Stimulated activated CD4-positive, alpha-beta T cell treated with anti-CD3 and anti-CD28 coated beads, TNF-alpha, amount 100 ng/mL, for 24 hours (primary cell): ENCODE data around the gene FABP1.

ENCODE experiments used
- DNase-seq, 3 experiments: peaks; one replicate each; pipeline ENCODE4 v3.0.0-alpha.2; 2020; ENCODE audit warnings: low read depth in 3 of 3

The FABP1 gene

DNA sequence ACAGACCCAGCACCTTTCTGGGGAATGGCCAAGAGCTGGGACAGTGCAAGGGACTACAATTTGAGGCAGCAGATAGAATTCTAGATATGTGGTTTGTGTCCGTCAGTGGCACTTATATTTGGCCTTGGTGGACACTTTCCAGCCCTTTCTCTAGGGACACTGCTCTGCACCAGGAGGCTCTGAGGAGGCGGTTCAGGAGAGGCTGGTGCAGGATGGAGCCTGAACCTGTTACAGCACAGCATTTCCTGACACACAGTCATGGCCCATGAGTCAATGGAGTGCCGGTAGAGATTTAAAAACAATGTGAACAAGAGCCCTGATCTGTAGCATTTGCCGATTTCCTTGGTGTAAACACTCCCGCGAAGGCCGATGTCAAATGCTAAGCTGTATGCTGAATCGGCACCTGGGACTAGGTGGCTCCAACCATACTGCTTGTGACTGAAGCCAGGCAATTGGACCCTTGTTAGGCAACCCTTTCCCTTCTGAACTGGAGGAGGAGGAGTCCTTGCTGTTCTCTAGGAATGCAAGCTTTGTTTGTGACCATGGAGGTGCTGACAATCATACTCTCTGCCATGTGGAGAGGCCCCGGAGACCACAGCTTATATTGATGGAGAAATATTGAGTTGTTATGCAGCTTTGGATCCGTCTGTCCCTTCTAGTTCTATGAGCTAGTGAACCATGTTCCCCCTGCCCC, 11.9 kb downstream of the FABP1 start:
- DNase-seq: no peak

DNA sequence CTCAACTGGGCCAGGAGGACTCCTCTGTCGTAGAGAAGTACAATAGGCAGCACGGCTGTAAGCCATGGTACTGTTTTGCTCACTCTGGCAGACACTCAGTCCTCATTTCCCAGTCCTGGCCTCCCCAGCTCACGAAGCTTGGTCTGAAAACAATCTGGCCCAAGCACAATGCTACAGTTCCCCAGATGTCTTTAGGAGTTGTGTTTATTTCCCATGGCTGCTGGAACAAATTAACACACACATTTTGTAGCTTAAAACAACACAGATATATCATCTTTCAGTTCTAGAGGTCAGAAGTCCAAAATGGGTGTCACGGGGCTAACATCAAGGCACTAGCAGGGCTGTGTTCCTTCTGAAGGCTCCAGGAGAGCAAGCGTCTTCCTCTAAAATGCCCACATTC, 13.0 kb downstream of the FABP1 start:
- no peak for DNase-seq

DNA sequence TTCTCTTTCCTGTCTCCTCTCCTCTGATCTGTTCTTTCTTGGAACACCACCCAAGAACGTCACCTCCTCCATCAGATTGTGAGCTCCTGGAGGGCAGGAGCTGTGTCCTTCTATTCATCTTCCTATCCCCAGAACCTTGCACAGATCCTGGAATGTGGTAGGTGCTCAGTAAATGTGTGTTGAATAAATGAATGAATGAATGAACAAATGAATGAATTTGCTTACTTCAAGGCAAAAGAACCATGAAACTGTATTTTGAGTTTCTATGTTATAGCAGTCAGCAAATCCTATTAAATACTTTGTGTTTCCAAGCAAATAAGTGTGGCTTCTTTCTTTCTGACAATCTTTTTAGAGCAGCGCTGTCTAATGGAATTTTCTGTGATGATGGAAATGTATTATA, 14.8 kb downstream of the FABP1 start:
- DNase-seq: no peak

DNA sequence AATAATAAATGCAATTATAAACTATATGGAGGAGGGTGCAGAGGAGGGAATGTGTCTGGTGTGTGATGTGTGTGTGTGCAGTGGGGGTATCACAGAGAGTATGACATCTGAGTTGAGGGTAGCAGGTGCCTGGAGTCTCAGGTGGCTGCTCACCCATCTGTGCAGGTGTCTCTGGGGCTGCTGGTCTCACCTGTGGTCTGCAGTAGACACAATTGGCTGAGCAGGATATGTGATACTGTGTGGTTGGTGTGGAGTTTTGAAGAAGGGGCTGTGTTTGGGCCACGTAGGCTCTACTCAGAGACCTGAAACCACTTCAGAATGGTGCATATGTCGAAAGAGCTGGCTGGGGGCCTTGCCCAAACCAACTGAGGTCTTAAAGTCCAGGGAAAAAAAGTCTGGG, 17.0 kb downstream of the FABP1 start:
- no peak for DNase-seq

GRCh38 chr2:88108796-88109195, 19.1 kb downstream of the FABP1 start:
- no peak for DNase-seq

GRCh38 chr2:88100489-88100858, 27.4 kb downstream of the FABP1 start:
- DNase-seq: no peak

DNA sequence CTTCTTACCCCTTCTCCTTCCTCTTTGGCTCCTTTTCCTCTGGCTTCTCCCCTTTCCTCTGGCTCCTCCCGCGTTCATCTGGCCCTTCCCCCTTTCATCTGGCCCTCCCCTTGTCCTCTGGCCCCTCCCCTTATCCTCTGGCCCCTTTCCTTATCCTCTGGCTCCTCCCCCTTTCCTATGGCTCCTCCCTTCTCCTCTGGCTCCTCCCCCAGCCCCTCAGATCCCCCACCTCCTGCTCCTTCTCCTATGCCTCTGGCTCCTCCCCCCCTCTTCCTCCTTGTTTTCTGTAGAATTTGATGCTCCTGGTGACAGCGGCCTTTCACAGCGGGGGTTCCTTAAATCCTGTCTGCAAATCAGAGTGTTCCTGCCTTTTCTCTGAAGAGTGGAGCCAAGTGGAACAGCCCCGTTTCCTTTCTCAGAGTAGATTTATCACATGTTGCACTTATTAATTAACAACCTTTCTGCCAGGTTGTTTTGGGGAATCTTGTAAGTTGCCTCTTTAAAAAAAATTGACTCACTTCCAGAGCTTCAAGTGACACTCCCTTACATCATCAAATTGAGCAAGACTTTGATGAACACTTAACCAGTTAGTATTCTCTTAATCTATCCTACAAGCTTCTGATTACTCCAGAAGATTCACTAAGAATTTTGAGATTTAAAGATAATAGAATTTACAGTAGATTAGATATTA, 27.9 kb downstream of the FABP1 start:
- no peak for DNase-seq

DNA sequence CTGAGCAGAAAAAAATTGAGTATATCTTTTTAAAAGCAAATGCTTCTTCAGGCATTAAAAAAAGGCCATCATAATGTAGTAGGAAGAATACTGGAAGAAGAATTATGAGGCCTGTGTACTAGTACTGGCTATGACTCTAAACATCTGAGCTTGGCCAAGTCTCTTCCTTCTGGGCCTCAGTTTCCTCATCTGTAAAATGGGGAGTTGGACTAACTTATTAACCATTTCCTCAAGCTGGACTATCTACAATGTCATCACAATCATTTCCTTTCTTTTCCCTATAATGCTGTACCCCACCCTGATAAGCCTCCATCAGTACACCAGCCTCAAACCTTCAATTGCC, 29.3 kb downstream of the FABP1 start:
- DNase-seq: no peak

DNA sequence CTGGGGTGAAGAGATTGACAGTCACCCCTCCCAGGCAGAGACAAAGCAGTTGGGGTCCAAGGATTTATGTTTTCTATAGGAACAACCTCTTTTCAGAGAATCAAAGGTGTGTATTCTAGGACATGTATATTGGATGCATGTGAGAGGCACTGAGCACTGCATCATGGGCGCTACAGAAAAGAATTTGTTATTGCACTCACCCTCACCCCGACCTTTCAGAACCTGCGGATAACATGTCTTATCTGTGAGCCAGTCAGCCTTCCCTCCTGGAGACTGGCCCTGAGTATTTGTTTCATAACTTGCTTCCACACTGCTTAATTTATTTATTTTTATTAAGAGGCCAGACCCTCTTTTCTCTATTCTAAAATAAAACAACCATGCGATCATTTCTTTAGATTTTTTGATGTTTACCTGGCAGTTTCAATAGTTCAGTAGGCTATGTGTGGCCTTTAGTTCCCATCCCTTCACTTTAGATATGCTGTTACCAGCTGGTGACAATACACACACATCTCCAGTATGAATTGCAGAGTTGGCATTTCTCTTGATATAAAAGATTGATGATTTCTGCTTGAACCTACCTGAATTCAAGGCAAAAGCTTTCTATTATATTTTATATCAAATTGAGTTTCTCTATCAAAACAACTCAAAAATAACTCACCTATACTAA, 29.8 kb downstream of the FABP1 start:
- no peak for DNase-seq

- no peak for DNase-seq
Measured at GRCh38 chr2:88097192-88097591, 30.7 kb downstream of the FABP1 start.

DNA sequence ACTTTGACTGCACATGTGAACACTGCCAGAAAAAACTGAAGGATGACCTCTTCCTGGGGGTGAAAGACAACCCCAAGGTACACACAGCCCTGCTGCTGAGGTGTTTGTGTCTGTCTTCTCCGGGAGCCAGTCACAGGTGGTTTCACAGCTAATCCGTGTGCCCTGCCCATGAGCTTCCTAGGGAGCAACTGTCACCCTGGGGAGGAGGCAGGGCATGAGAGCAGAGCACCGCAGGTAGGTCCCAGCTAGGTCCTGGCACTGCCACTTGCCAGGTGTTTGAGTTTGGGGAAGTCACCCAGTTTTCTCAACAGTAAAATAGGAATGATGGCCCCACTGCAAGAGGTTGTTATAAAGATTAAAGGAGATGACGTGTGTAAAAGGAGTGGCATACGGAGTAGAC, 31.2 kb downstream of the FABP1 start:
- DNase-seq: no peak

DNA sequence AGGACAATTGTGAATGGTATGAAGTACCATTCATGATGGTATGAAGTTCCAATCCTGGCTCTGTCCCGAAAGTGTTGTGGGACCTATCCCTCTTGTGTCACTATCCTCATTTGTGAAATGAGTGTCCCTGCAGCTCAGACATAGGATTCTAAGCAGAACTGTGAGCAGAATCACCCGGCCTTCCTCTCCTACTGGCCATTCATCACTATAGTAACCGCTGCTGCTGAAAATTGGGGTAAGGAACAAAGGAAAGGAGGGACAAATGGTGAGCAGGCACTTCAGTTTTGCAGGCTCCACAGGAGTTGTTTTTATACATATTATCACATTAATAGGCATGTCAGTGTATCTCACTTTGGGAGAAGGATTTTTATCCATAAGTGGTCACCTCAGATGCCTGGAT, 32.8 kb downstream of the FABP1 start:
- DNase-seq: no peak

- no peak for DNase-seq
Measured at GRCh38 chr2:88092773-88093172, 35.1 kb downstream of the FABP1 start.

- no peak for DNase-seq
Measured at GRCh38 chr2:88091943-88092342, 35.9 kb downstream of the FABP1 start.

DNA sequence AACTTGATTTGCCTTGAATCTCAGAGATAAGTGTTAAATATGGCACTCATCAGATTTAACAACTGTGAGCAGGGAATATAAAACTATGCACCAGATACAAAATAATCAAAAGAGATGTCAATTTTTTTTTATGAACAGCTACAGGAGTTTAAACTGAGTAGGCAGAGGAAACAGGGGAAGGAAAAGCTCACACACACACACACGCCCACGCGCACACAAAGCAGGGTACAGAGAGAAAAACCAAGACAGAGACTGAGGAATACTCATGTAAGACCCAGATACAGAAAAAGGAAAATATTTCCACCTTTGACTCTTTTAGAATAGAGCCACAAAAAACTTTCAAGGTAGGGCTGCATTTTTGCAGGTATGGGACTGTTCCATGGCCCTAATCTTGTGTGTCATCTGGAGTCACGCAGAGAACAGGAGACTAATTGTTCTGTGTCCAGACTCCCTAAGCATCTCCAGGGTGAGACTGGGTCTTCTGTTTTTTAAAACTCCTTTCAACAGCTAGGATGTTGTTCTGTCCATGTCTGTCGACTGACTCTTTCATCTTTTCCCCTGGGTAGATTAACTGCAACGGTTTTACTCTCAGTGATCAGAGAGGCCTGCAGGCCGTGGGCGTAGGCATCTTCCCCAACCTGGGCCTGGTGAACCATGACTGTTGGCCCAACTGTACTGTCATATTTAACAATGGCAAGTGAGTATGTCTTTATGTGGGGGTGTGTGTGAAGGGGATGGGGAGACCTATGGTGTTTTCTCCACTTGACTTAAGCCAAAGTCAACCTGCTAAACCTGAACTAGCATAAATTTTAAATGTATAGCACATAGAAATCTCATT, 37.2 kb downstream of the FABP1 start:
- DNase-seq: peak in 1 of 3 experiments; percentile 43

- no peak for DNase-seq
Measured at GRCh38 chr2:88088999-88089398, 38.9 kb downstream of the FABP1 start.

- no peak for DNase-seq
Measured at GRCh38 chr2:88087763-88088162, 40.1 kb downstream of the FABP1 start.

DNA sequence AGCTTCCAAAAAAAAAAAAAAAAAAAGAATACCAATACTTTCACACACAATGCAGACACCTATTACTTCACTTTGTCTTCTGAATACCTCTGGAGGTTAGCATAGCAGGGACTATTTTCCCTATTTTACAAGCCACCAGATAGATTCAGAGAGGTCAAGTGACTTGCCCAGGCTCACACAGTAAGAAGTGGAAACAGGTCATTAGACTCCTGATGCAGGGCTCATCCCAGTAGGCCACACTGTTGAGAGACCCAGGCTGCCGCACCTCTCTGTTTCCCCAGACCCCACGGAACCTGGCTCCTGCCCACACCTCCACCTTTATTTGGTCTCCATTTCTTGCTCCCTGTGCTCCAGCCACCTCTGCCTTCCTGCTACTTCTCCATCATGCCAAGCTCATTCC, 40.8 kb downstream of the FABP1 start:
- no peak for DNase-seq

DNA sequence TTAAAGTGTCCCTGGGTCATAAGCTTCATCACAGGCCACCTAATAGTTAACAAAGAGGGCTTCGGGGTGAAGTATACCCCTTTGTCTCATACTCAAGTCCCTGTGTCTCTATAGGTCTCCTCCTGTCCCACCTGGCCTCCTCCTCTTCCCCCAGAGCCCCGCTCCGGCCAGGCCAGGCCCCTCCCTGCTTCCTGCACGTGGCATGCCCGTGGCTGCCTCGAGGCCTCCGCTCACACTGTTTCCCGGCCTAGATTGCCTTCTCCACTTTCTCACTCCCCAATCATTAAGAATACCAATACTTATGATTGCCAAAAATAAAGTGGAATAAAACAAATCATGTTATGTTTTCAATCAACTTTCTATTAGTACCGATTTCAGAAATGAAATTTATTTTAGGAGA, 41.5 kb downstream of the FABP1 start:
- DNase-seq: no peak

GRCh38 chr2:88085602-88086001, 42.3 kb downstream of the FABP1 start:
- no peak for DNase-seq

- no peak for DNase-seq
Measured at GRCh38 chr2:88085099-88085498, 42.8 kb downstream of the FABP1 start.

- DNase-seq: no peak
Measured at GRCh38 chr2:88082781-88083180, 45.1 kb downstream of the FABP1 start.
